HG03060 (cell line): ENCODE measurements around the gene CST1.
"Not testable (repeated sequence)": the region's sequence is repeated elsewhere in the genome, so short reads cannot be mapped to it uniquely, and the experiment has no call there.

Experiments used
- ATAC-seq: cut with Tn5 transposase; IDR thresholded peaks from one replicate; pipeline ENCODE4 v1.9.1; 2021; ENCODE audit warnings: low read depth, moderate number of reproducible peaks; ENCODE audit not compliant: unreplicated experiment

Gene CST1

GRCh38 chr20:23756792-23757191, 6.1 kb upstream of the CST1 start:
- not testable (repeated sequence) for ATAC-seq

- not testable (repeated sequence) for ATAC-seq
These were observed 4.4 kb upstream of the CST1 start for GRCh38 chr20:23755131-23755611.

- ATAC-seq, result no peak
These were observed 4.0 kb upstream of the CST1 start for GRCh38 chr20:23754731-23755130.

GRCh38 chr20:23753589-23753988, 2.9 kb upstream of the CST1 start:
- ATAC-seq, result no peak

- ATAC-seq, result no peak
These were observed 2.4 kb upstream of the CST1 start for GRCh38 chr20:23753194-23753548.

- no peak for ATAC-seq
These were observed 1.9 kb upstream of the CST1 start for GRCh38 chr20:23752481-23753193.

- ATAC-seq, result no peak
These were observed 1.3 kb upstream of the CST1 start for GRCh38 chr20:23752019-23752418.

- ATAC-seq, result no peak
These were observed 989 bp downstream of the CST1 start for GRCh38 chr20:23749746-23750145.

- ATAC-seq, result not testable (repeated sequence)
These were observed 1.8 kb downstream of the CST1 start for GRCh38 chr20:23748975-23749374.

GRCh38 chr20:23747551-23747950, 3.2 kb downstream of the CST1 start:
- not testable (repeated sequence) for ATAC-seq

- not testable (repeated sequence) for ATAC-seq
These were observed 3.6 kb downstream of the CST1 start for GRCh38 chr20:23747092-23747491.

- no peak for ATAC-seq
These were observed 4.4 kb downstream of the CST1 start for GRCh38 chr20:23746321-23746720.

- no peak for ATAC-seq
These were observed 5.5 kb downstream of the CST1 start for GRCh38 chr20:23745247-23745646.

GRCh38 chr20:23744817-23745216, 5.9 kb downstream of the CST1 start:
- no peak for ATAC-seq

- ATAC-seq, result not testable (repeated sequence)
These were observed 15.3 kb downstream of the CST1 start for GRCh38 chr20:23735391-23735790.

GRCh38 chr20:23734949-23735348, 15.8 kb downstream of the CST1 start:
- not testable (repeated sequence) for ATAC-seq

GRCh38 chr20:23734440-23734839, 16.3 kb downstream of the CST1 start:
- not testable (repeated sequence) for ATAC-seq

GRCh38 chr20:23727016-23727415, 23.7 kb downstream of the CST1 start:
- no peak for ATAC-seq

- ATAC-seq, result no peak
These were observed 25.6 kb downstream of the CST1 start for GRCh38 chr20:23725102-23725501.

GRCh38 chr20:23723659-23724307, 27.0 kb downstream of the CST1 start:
- not testable (repeated sequence) for ATAC-seq

- not testable (repeated sequence) for ATAC-seq
These were observed 27.9 kb downstream of the CST1 start for GRCh38 chr20:23722851-23723250.

GRCh38 chr20:23721962-23722361, 28.8 kb downstream of the CST1 start:
- ATAC-seq, result no peak
